T-cell (primary cell): ENCODE results near the gene APOA4. TPM values are rescaled to one million over a fixed set of nuclear protein-coding genes. Genes with fewer than 3 reads are reported as not detected.

Experiments
- ATAC-seq, 4 experiments: fragments of 200-7000 bp in 3 of 4; fragments of 150-1000 bp in 1 of 4; cut with Tn5 transposase; replicated peaks in 1 of 4; 1 replicate in 3 of 4; 2 replicates in 1 of 4; pipeline ENCODE4 v1.10.0; 2021; ENCODE audit warnings: moderate library complexity in 3 of 4, mild to moderate bottlenecking in 2 of 4, moderate number of reproducible peaks in 1 of 4
- CTCF ChIA-PET, 2 donors: fragments of 300-600 bp; sonication (Branson Sonifier 250); formaldehyde crosslinking; loops; one replicate each; lab custom pipeline; 2022; ENCODE audit warnings: antibody characterized with exemption in 2 of 2; lab: Charles Lee
- POLR2A ChIA-PET, 2 donors: fragments of 300-600 bp; sonication (Branson Sonifier 250); formaldehyde crosslinking; loops; one replicate each; lab custom pipeline; 2022; ENCODE audit warnings: antibody characterized with exemption in 2 of 2; lab: Charles Lee
- DNase-seq, 35 experiments: peaks; one replicate each; pipeline versions ENCODE4 v3.0.0 to v3.0.0-alpha.2; 2013 to 2023
- H3K27ac ChIP-seq: one replicate; pipeline ENCODE4 v1.5.1; 2013; ENCODE audit warnings: low read length
- H3K27me3 ChIP-seq, 2 experiments: replicated peaks in 1 of 2; 1 replicate in 1 of 2; 2 replicates in 1 of 2; pipeline versions ENCODE4 v1.6.1 to v1.7.0; 2013; ENCODE audit warnings: low read length in 1 of 2, mixed read lengths in 1 of 2; ENCODE audit not compliant: control insufficient read depth in 2 of 2, insufficient read depth in 2 of 2; ENCODE audit errors: extremely low read depth in 1 of 2
- H3K36me3 ChIP-seq, 2 donors: 1 replicate in 1 of 2; 2 replicates in 1 of 2; pipeline versions ENCODE4 v1.6.1 to v1.7.0; 2013; ENCODE audit warnings: low read length in 1 of 2; ENCODE audit not compliant: control insufficient read depth in 2 of 2, insufficient read depth in 1 of 2; ENCODE audit errors: extremely low read depth in 1 of 2
- H3K4me1 ChIP-seq, 2 experiments: 1 replicate in 1 of 2; 2 replicates in 1 of 2; pipeline versions ENCODE4 v1.6.1 to v1.7.0; 2013; ENCODE audit warnings: low read length in 2 of 2, mixed read lengths in 1 of 2; ENCODE audit not compliant: insufficient read depth in 2 of 2, control insufficient read depth in 1 of 2; ENCODE audit errors: extremely low read depth in 1 of 2
- H3K4me3 ChIP-seq, 2 donors: 1 replicate in 1 of 2; 2 replicates in 1 of 2; pipeline versions ENCODE4 v1.5.1 to v1.7.0; 2013; ENCODE audit warnings: mild to moderate bottlenecking in 2 of 2, low read length in 1 of 2, moderate library complexity in 1 of 2; ENCODE audit not compliant: control insufficient read depth in 1 of 2; ENCODE audit errors: extremely low read depth in 1 of 2
- H3K9me3 ChIP-seq: 2 replicates; pipeline ENCODE4 v1.7.0; 2013
- H3K27ac Mint-ChIP-seq, 2 donors: one replicate each; pipeline ENCODE4 v1.8.0; 2020 to 2021; ENCODE audit warnings: mild to moderate bottlenecking in 2 of 2, mixed read lengths in 2 of 2
- H3K27me3 Mint-ChIP-seq, 2 donors: one replicate each; pipeline ENCODE4 v1.8.0; 2021 to 2022; ENCODE audit warnings: mixed read lengths in 2 of 2
- H3K36me3 Mint-ChIP-seq: one replicate; pipeline ENCODE4 v1.8.0; 2021; ENCODE audit warnings: mixed read lengths
- H3K4me1 Mint-ChIP-seq, 3 donors: one replicate each; pipeline ENCODE4 v1.8.0; 2020 to 2022; ENCODE audit warnings: mixed read lengths in 3 of 3, mild to moderate bottlenecking in 1 of 3
- H3K4me3 Mint-ChIP-seq, 3 donors: one replicate each; pipeline ENCODE4 v1.8.0; 2020 to 2022; ENCODE audit warnings: mild to moderate bottlenecking in 3 of 3, mixed read lengths in 3 of 3, moderate library complexity in 3 of 3
- H3K9me3 Mint-ChIP-seq, 3 donors: one replicate each; pipeline ENCODE4 v1.8.0; 2020 to 2022; ENCODE audit warnings: mixed read lengths in 3 of 3
- WGBS: methylation state at CpG from one replicate; pipeline ENCODE4 v1.1.5; 2013; ENCODE audit warnings: missing lambda C conversion rate; ENCODE audit not compliant: insufficient coverage; 5-methylcytosine and 5-hydroxymethylcytosine counted together
- total RNA-seq, 35 experiments: library from RNA in 6 of 35; stranded (reverse) in 6 of 35; fragments of 120-200 nt in 1 of 35; gene quantifications; one replicate each; pipeline versions ENCODE4 v1.2.1 to v1.2.4 and lab custom pipeline; 2013 to 2026

The APOA4 gene
- total RNA-seq, 5 donors from 2014 or later (not counting 1 experiment from before 2014, with no cell fraction given): not detected

DNA sequence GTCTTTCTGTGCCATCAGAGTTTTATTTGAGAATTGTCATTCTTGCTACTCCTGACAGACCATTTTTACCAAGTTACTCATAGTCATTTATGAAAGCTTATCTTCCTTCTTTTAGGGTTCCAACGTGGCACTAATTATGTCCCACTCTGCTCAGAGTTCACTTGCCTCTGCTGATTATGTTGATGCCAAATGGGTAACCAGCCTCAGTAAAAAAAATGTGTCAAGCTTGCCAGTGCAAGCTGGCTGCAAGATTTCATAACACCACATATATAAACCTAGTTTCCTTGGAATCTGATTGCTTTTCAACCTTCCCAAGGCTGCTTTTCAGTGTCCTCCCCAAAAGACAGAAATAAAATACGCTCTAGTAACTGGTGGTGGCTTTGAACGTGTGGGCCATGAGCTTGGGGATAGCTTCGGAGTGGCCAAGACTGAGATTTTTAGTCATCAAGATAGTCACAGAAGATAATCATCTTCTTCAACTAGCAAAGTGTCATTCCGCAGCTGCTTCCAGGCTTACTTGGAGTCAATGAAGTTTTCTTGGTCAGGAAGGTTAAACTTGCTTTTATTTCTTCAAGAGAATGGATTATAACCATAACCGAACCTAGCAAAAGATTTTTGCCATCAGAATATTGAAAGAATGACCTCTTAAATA, 43.8 kb upstream of the APOA4 start:
- CTCF ChIA-PET: interaction anchor here in 1 of 2 donors (1.5 kb wide), 1 partner anchor 31 kb away, joined by 4 read pairs; no protein-coding TSS in a partner anchor
- 100% methylated on average over 1 of the region's 6 CpGs for WGBS
- no peak overlapping the region for H3K4me3 Mint-ChIP-seq
- ATAC-seq (no peak), DNase-seq (no peak)
- Histone ChIP-seq H3K4me3 (no peak overlapping the region), H3K4me1 (no peaks in the 10 kb centered on the region), H3K27me3 (no peaks in the 10 kb centered on the region), H3K36me3 (peaks cover 17 to 87% of the 10 kb centered on the region in 2 donors), H3K9me3 (no peaks in the 10 kb centered on the region), H3K27ac (no peak overlapping the region)
- no peaks in the 10 kb centered on the region for H3K27me3 Mint-ChIP-seq
- peaks cover 80% of the 10 kb centered on the region for H3K36me3 Mint-ChIP-seq
- no peaks in the 10 kb centered on the region for H3K4me1 Mint-ChIP-seq
- H3K9me3 Mint-ChIP-seq: no peaks in the 10 kb centered on the region
- POLR2A ChIA-PET: no interaction called here
- no peak overlapping the region for H3K27ac Mint-ChIP-seq

DNA sequence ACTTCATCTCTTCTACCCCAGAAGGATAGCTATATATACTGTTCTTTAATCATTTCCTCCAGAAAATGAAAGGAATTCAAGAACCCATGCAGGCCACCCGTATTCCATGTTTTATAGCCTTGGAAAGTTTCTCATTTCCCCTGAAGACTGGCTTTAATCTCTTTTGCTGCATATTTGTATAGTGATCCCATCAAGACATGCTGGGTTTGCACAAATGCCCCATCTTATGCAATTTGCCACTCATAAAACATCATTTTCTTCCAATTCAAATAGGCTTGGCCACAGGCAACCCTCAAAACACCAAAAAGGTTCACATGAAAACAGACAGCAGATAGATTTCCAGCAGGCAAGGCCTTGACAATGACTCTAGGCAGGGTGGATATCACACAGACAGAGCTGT, 42.6 kb upstream of the APOA4 start:
- no peaks in the 10 kb centered on the region for H3K4me1 ChIP-seq
- H3K36me3 ChIP-seq: peaks cover 19 to 90% of the 10 kb centered on the region in 2 donors
- Mint-ChIP-seq H3K36me3 (peaks cover 81% of the 10 kb centered on the region), H3K27ac (peak overlapping the region in 1 of 2 donors; percentile 3), H3K4me1 (no peaks in the 10 kb centered on the region), H3K27me3 (no peaks in the 10 kb centered on the region), H3K9me3 (no peaks in the 10 kb centered on the region), H3K4me3 (no peak overlapping the region)
- CTCF ChIA-PET: no interaction called here
- ATAC-seq: no peak
- POLR2A ChIA-PET: no interaction called here
- no peaks in the 10 kb centered on the region for H3K9me3 ChIP-seq
- H3K27ac ChIP-seq: no peak overlapping the region
- 100% methylated on average over 1 of the region's 1 CpG for WGBS
- no peaks in the 10 kb centered on the region for H3K27me3 ChIP-seq
- no peak overlapping the region for H3K4me3 ChIP-seq
- no peak for DNase-seq

DNA sequence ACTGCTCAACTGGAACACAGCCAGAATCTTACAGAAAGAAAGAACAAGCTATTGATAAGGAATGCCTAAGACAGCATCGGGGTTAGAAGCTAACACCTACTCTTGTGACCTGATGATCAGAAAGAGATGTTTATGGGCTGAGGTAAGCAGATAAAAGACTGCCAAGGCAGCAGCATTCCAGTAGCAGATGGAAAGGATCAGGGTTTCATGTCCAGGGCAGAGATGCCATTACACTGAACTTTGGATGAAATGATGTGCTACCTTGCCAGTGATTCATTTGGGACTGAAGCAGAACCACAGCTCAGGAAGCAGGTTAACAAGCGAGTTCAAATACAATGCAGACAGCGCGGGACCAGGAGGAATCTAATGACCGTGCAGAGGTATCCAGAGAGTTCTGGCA, 41.4 kb upstream of the APOA4 start:
- Histone ChIP-seq H3K27ac (no peak overlapping the region), H3K4me1 (no peaks in the 10 kb centered on the region), H3K4me3 (no peak overlapping the region), H3K9me3 (no peaks in the 10 kb centered on the region), H3K27me3 (no peaks in the 10 kb centered on the region), H3K36me3 (peaks cover 15 to 89% of the 10 kb centered on the region in 2 donors)
- peak overlapping the region in 1 of 2 donors; percentile 19 for H3K27ac Mint-ChIP-seq
- CTCF ChIA-PET: interaction anchor here in 1 of 2 donors (1.0 kb wide), 1 partner anchor 13 kb away, joined by 3 read pairs; no protein-coding TSS in a partner anchor
- no peak overlapping the region for H3K4me3 Mint-ChIP-seq
- H3K4me1 Mint-ChIP-seq: no peaks in the 10 kb centered on the region
- DNase-seq: no peak
- POLR2A ChIA-PET: interaction anchor here in 1 of 2 donors (0.5 kb wide), 1 partner anchor 199 kb away, joined by 6 read pairs; no protein-coding TSS in a partner anchor
- peaks cover 78% of the 10 kb centered on the region for H3K36me3 Mint-ChIP-seq
- WGBS: 100% methylated on average over 5 of the region's 5 CpGs
- no peaks in the 10 kb centered on the region for H3K27me3 Mint-ChIP-seq
- no peaks in the 10 kb centered on the region for H3K9me3 Mint-ChIP-seq
- no peak for ATAC-seq

DNA sequence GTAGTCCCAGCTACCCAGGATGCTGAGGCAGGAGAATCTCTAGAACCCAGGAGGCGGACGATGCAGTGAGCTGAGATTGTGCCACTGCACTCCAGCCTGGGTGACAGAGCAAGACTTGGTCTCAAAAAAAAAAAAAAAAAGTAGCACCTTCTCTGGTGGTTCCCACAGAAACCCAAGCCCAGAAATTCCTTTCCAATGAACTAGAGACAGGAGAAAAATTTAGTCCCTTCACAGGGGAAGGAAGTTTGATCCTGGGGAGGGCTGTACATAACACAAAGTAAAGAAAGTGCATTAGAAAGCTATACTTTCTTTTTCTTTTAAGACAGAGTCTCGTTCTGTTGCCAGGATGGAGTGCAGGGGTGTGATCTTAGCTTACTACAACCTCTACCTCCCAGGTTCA, 39.8 kb upstream of the APOA4 start:
- Mint-ChIP-seq H3K27me3 (no peaks in the 10 kb centered on the region), H3K4me1 (no peaks in the 10 kb centered on the region), H3K27ac (no peak overlapping the region), H3K36me3 (peaks cover 81% of the 10 kb centered on the region), H3K4me3 (no peak overlapping the region), H3K9me3 (no peaks in the 10 kb centered on the region)
- Histone ChIP-seq H3K36me3 (peaks cover 10 to 89% of the 10 kb centered on the region in 2 donors), H3K9me3 (no peaks in the 10 kb centered on the region), H3K27ac (no peak overlapping the region), H3K4me1 (no peaks in the 10 kb centered on the region), H3K27me3 (no peaks in the 10 kb centered on the region), H3K4me3 (no peak overlapping the region)
- CTCF ChIA-PET: interaction anchor here in 1 of 2 donors (0.7 to 0.8 kb wide), 2 partner anchors 17 to 84 kb away, joined by 3 read pairs; no protein-coding TSS in a partner anchor
- DNase-seq: no peak
- 95% methylated on average over 2 of the region's 3 CpGs for WGBS
- no peak for ATAC-seq
- POLR2A ChIA-PET: interaction anchor here in 1 of 2 donors (0.7 kb wide), 1 partner anchor 16 kb away, joined by 6 read pairs; no protein-coding TSS in a partner anchor

DNA sequence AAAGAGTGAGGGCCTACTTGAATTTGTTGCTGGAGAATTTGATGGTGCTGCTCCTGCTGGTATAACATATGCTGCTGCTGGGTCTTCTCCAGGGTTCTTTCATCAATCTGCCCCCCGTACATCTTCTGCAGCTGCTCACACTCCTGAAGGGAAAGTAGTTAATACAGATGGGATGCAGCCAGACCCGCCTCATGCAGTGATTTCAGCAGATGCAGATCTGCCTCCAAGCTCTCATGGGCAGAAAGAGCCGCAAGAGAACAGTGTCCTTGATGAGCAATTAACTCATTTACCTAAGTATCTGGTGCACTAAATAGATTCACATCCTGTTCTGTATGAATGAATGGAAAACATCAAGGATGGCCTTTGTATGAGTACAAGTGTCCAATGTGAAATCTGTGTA, 39.1 kb upstream of the APOA4 start:
- no peaks in the 10 kb centered on the region for H3K9me3 ChIP-seq
- Mint-ChIP-seq H3K36me3 (peaks cover 82% of the 10 kb centered on the region), H3K27me3 (no peaks in the 10 kb centered on the region), H3K4me1 (peaks cover 2 to 5% (median 4%) of the 10 kb centered on the region in 3 donors), H3K4me3 (no peak overlapping the region), H3K27ac (peak overlapping the region in 1 of 2 donors; percentile 55), H3K9me3 (no peaks in the 10 kb centered on the region)
- no peak overlapping the region for H3K4me3 ChIP-seq
- ATAC-seq: no peak
- ChIA-PET POLR2A (no interaction called here), CTCF (no interaction called here)
- no peak for DNase-seq
- peaks cover 7 to 90% of the 10 kb centered on the region in 2 donors for H3K36me3 ChIP-seq
- WGBS: 100% methylated on average over 1 of the region's 3 CpGs
- no peaks in the 10 kb centered on the region for H3K4me1 ChIP-seq
- H3K27ac ChIP-seq: no peak overlapping the region
- H3K27me3 ChIP-seq: no peaks in the 10 kb centered on the region

DNA sequence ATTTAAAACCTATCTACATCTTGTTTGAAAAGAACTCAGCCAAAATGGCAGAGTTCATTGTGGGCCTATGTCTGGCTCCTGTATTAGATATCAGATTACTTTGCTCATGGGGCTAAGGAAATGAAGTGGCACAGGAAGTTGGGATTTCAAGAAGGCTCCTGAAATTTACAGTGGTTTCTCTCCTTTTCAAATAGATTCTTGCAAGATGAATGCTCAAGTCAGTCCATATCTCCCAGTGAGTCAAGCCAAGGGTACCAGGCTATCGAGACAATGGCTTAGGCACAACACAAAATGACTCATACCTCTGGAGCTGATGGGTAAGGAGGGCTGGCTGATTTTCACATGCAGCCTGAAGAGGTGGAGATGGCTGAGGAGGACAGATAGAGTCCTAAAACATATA, 38.4 kb upstream of the APOA4 start:
- H3K27ac Mint-ChIP-seq: peak overlapping the region; percentile 55 to 72
- peaks cover 9 to 11% (median 10%) of the 10 kb centered on the region in 3 donors for H3K4me1 Mint-ChIP-seq
- H3K4me3 ChIP-seq: no peak overlapping the region
- H3K27me3 ChIP-seq: no peaks in the 10 kb centered on the region
- peaks cover 0 to 3% of the 10 kb centered on the region in 2 experiments for H3K4me1 ChIP-seq
- no peak overlapping the region for H3K4me3 Mint-ChIP-seq
- no peaks in the 10 kb centered on the region for H3K9me3 Mint-ChIP-seq
- ChIA-PET CTCF (interaction anchor here in 1 of 2 donors (0.6 kb wide), 1 partner anchor 245 kb away, joined by 4 read pairs; no protein-coding TSS in a partner anchor), POLR2A (interaction anchor here in 1 of 2 donors (0.6 kb wide), 1 partner anchor 185 kb away, joined by 3 read pairs; no protein-coding TSS in a partner anchor)
- H3K27me3 Mint-ChIP-seq: no peaks in the 10 kb centered on the region
- H3K9me3 ChIP-seq: no peaks in the 10 kb centered on the region
- peaks cover 7 to 90% of the 10 kb centered on the region in 2 donors for H3K36me3 ChIP-seq
- no peak for ATAC-seq
- WGBS: no CpG with 5 or more reads among the region's 1 CpG
- H3K36me3 Mint-ChIP-seq: peaks cover 82% of the 10 kb centered on the region
- H3K27ac ChIP-seq: no peak overlapping the region
- no peak for DNase-seq
